Measurements from ENCODE around the gene ADIPOR1. TPM values are rescaled to one million over a fixed set of nuclear protein-coding genes. Genes with fewer than 3 reads are reported as not detected.

Gene ADIPOR1
- polyA plus RNA-seq, 2 of the 4 experiments (the other 2 are of a cell fraction): 56.4 to 131 TPM

- no peak for FAIRE-seq
- Histone ChIP-seq H3K4me2 (no peak overlapping the region), H3K4me1 (peaks cover 8% of the 10 kb centered on the region), H3K4me3 (no peak overlapping the region), H3K27ac (no peak overlapping the region), H3K9me3 (no peaks in the 10 kb centered on the region)
- no peak for ATAC-seq
- CTCF ChIA-PET: interaction anchor here (0.6 kb wide), 1 partner anchor 35 kb away, joined by 5 read pairs; the partner anchor contains the start of gene KLHL12
- TF ChIP-seq EHMT2 (IDR thresholded peaks at IDR 0.05; ENCODE audit: low read depth) (no peak), CBX8 (IDR thresholded peaks at IDR 0.05) (no peak), GATA3 (IDR thresholded peaks at IDR 0.05; ENCODE audit: borderline replicate concordance) (no peak), NPAS2 (CRISPR knock-in tag; IDR thresholded peaks at IDR 0.05; ENCODE audit: borderline replicate concordance) (no peak), ZSCAN20 (CRISPR knock-in tag; IDR thresholded peaks at IDR 0.05) (no peak), ZNF302 (CRISPR knock-in tag; IDR thresholded peaks at IDR 0.05) (no peak), CHD4 (IDR thresholded peaks at IDR 0.05; ENCODE audit: borderline replicate concordance) (no peak), TFCP2L1 (CRISPR knock-in tag; IDR thresholded peaks at IDR 0.05) (no peak), MAX (IDR thresholded peaks at IDR 0.05) (no peak), RNF2 (IDR thresholded peaks at IDR 0.05; ENCODE audit: borderline replicate concordance, low read depth) (no peak), CBX2 (IDR thresholded peaks at IDR 0.05; ENCODE audit: borderline replicate concordance, low read depth) (no peak), NR3C1 (IDR thresholded peaks at IDR 0.05) (no peak), BHLHE40 (IDR thresholded peaks at IDR 0.05; ENCODE audit: low read depth, low read length) (no peak), HES2 (IDR thresholded peaks at IDR 0.05) (no peak), FOSL2 (IDR thresholded peaks at IDR 0.05) (no peak), FOSL2 (CRISPR knock-in tag; IDR thresholded peaks at IDR 0.05) (no peak), TP53 (CRISPR knock-in tag; IDR thresholded peaks at IDR 0.05) (no peak)
- WGBS (ENCODE audit: missing lambda C conversion rate): 95% methylated on average over 7 of the region's 7 CpGs
- DNase-seq (ENCODE audit: low read depth in 1 of 2, low spot score in 1 of 2): no peak
- POLR2A ChIA-PET: no interaction called here
Observed at GRCh38 chr1:202892501-202892900, 65.6 kb downstream of the ADIPOR1 start.

Small RNA genes within 50 kb of the gene (small RNA-seq; reads per million reads assigned to genes)
- gene RF00019: 0 reads per million in 6 experiments

Other genes starting within 250 kb of the ADIPOR1 start
- 0.03 TPM in 2 replicates for gene SYT2, start 247.9 kb downstream of the ADIPOR1 start, polyA plus RNA-seq (2011; rRNA removed)
- gene SYT2, start 247.9 kb downstream of the ADIPOR1 start, polyA plus RNA-seq (2017; fragmentation: RNase III; extraction: RNeasy Plus Mini Kit Qiagen cat#74134 plus additional on column Dnase treatment): 0.01 to 0.04 TPM (median 0.03 TPM) in 3 replicates
- gene KDM5B, start 149.9 kb downstream of the ADIPOR1 start, polyA plus RNA-seq (2011; rRNA removed): 44.3 and 45.1 TPM in 2 replicates
- gene KDM5B, start 149.9 kb downstream of the ADIPOR1 start, polyA plus RNA-seq (2017; fragmentation: RNase III; extraction: RNeasy Plus Mini Kit Qiagen cat#74134 plus additional on column Dnase treatment): 14.1 to 16.4 TPM (median 15.8 TPM) in 3 replicates
- gene PCAT6, start 147.4 kb downstream of the ADIPOR1 start, polyA plus RNA-seq (2011; rRNA removed): 2.3 and 3.5 TPM in 2 replicates
- gene PCAT6, start 147.4 kb downstream of the ADIPOR1 start, polyA plus RNA-seq (2017; fragmentation: RNase III; extraction: RNeasy Plus Mini Kit Qiagen cat#74134 plus additional on column Dnase treatment): 1.9 to 3.1 TPM (median 2.4 TPM) in 3 replicates
- 22.1 and 23.8 TPM in 2 replicates for gene RABIF, start 69.2 kb downstream of the ADIPOR1 start, polyA plus RNA-seq (2011; rRNA removed)
- 16.0 to 16.8 TPM (median 16.4 TPM) in 3 replicates for gene RABIF, start 69.2 kb downstream of the ADIPOR1 start, polyA plus RNA-seq (2017; fragmentation: RNase III; extraction: RNeasy Plus Mini Kit Qiagen cat#74134 plus additional on column Dnase treatment)
- gene KLHL12, start 31.1 kb downstream of the ADIPOR1 start, polyA plus RNA-seq (2011; rRNA removed): 59.4 and 60.3 TPM in 2 replicates
- gene KLHL12, start 31.1 kb downstream of the ADIPOR1 start, polyA plus RNA-seq (2017; fragmentation: RNase III; extraction: RNeasy Plus Mini Kit Qiagen cat#74134 plus additional on column Dnase treatment): 18.2 to 19.9 TPM (median 19.4 TPM) in 3 replicates
- 15.9 and 19.0 TPM in 2 replicates for gene CYB5R1, start 8.9 kb upstream of the ADIPOR1 start, polyA plus RNA-seq (2011; rRNA removed)
- 16.5 to 19.3 TPM (median 19.3 TPM) in 3 replicates for gene CYB5R1, start 8.9 kb upstream of the ADIPOR1 start, polyA plus RNA-seq (2017; fragmentation: RNase III; extraction: RNeasy Plus Mini Kit Qiagen cat#74134 plus additional on column Dnase treatment)
- 114 and 123 TPM in 2 replicates for gene TMEM183A, start 49.1 kb upstream of the ADIPOR1 start, polyA plus RNA-seq (2011; rRNA removed)
- gene TMEM183A, start 49.1 kb upstream of the ADIPOR1 start, polyA plus RNA-seq (2017; fragmentation: RNase III; extraction: RNeasy Plus Mini Kit Qiagen cat#74134 plus additional on column Dnase treatment): 46.3 to 49.4 TPM (median 48.4 TPM) in 3 replicates
- 0.47 and 1.0 TPM in 2 replicates for gene PPFIA4, start 68.2 kb upstream of the ADIPOR1 start, polyA plus RNA-seq (2011; rRNA removed)
- 0.33 to 0.63 TPM (median 0.44 TPM) in 3 replicates for gene PPFIA4, start 68.2 kb upstream of the ADIPOR1 start, polyA plus RNA-seq (2017; fragmentation: RNase III; extraction: RNeasy Plus Mini Kit Qiagen cat#74134 plus additional on column Dnase treatment)
- not detected in 2 replicates for gene MYOG, start 127.7 kb upstream of the ADIPOR1 start, polyA plus RNA-seq (2011; rRNA removed)
- not detected in 3 replicates for gene MYOG, start 127.7 kb upstream of the ADIPOR1 start, polyA plus RNA-seq (2017; fragmentation: RNase III; extraction: RNeasy Plus Mini Kit Qiagen cat#74134 plus additional on column Dnase treatment)
- gene ADORA1, start 169.4 kb upstream of the ADIPOR1 start, polyA plus RNA-seq (2011; rRNA removed): 0.48 and 0.50 TPM in 2 replicates
- gene ADORA1, start 169.4 kb upstream of the ADIPOR1 start, polyA plus RNA-seq (2017; fragmentation: RNase III; extraction: RNeasy Plus Mini Kit Qiagen cat#74134 plus additional on column Dnase treatment): 0.94 to 2.4 TPM (median 1.8 TPM) in 3 replicates
- not detected in 2 replicates for gene MYBPH, start 217.5 kb upstream of the ADIPOR1 start, polyA plus RNA-seq (2011; rRNA removed)
- not detected in 3 replicates for gene MYBPH, start 217.5 kb upstream of the ADIPOR1 start, polyA plus RNA-seq (2017; fragmentation: RNase III; extraction: RNeasy Plus Mini Kit Qiagen cat#74134 plus additional on column Dnase treatment)
- not detected in 2 replicates for gene CHI3L1, start 228.4 kb upstream of the ADIPOR1 start, polyA plus RNA-seq (2011; rRNA removed)
- gene CHI3L1, start 228.4 kb upstream of the ADIPOR1 start, polyA plus RNA-seq (2017; fragmentation: RNase III; extraction: RNeasy Plus Mini Kit Qiagen cat#74134 plus additional on column Dnase treatment): 0.04 TPM in 1 of 3 replicates, not detected in the others